SK-N-SH treated with all-trans-retinoic acid at 6 μM for 48 hours (cell line): ENCODE measurements around the gene PSD2.

Source experiments
- ARNTL ChIP-seq: fragments of 450-650 bp; formaldehyde crosslinking; IDR thresholded peaks from 2 replicates; pipeline ENCODE4 v1.5.0; 2020; ENCODE audit warnings: low read depth, mild to moderate bottlenecking, moderate library complexity, borderline replicate concordance
- CREB5 ChIP-seq: fragments of 250-450 bp; sonication (Bioruptor Pico); IDR thresholded peaks from 2 replicates; pipeline ENCODE4 v1.5.1; 2020; ENCODE audit warnings: low read depth, mild to moderate bottlenecking, moderate library complexity
- ISL1 ChIP-seq: fragments of 250-450 bp; sonication (Bioruptor Pico); IDR thresholded peaks from 2 replicates; pipeline ENCODE4 v2.1.2; 2022; ENCODE audit warnings: mild to moderate bottlenecking, moderate library complexity
- PATZ1 ChIP-seq: fragments of 250-450 bp; sonication (Bioruptor Pico); IDR thresholded peaks from 2 replicates; pipeline ENCODE4 v1.8.0; 2020; ENCODE audit warnings: mild to moderate bottlenecking, moderate library complexity, borderline replicate concordance
- RARB ChIP-seq: fragments of 250-450 bp; sonication (Bioruptor Pico); IDR thresholded peaks from 2 replicates; pipeline ENCODE4 v1.8.0; 2021; ENCODE audit warnings: mild to moderate bottlenecking, moderate library complexity
- TCF4 ChIP-seq: fragments of 250-450 bp; sonication (Bioruptor Pico); IDR thresholded peaks from 2 replicates; pipeline ENCODE4 v1.8.0; 2021; ENCODE audit warnings: mild to moderate bottlenecking, moderate library complexity, borderline replicate concordance
- ZC3H10 ChIP-seq: fragments of 250-450 bp; sonication (Bioruptor Pico); IDR thresholded peaks from 2 replicates; pipeline ENCODE4 v1.5.1; 2021; ENCODE audit warnings: mild to moderate bottlenecking, moderate library complexity
- ZFP3 ChIP-seq: fragments of 250-450 bp; sonication (Bioruptor Pico); IDR thresholded peaks from 2 replicates; pipeline ENCODE4 v1.5.0; 2020; ENCODE audit warnings: mild to moderate bottlenecking, moderate library complexity

- TF ChIP-seq PATZ1 (CRISPR knock-in tag): no peak
- TF ChIP-seq ISL1: no peak
- TF ChIP-seq RARB (CRISPR knock-in tag): no peak
- no peak for TF ChIP-seq ARNTL (CRISPR knock-in tag)
- no peak for TF ChIP-seq ZC3H10 (CRISPR knock-in tag)
- no peak for TF ChIP-seq ZFP3 (CRISPR knock-in tag)
- no peak for TF ChIP-seq CREB5
- TF ChIP-seq TCF4: no peak
Measured at GRCh38 chr5:139867581-139867980, 72.0 kb downstream of the PSD2 start.
